OCI-LY1 (cell line): ENCODE measurements around the gene PLD2.

Experiments used
- EZH2 ChIP-seq: fragments of 200-600 bp; sonication (generic), shearing (Covaris generic); IDR thresholded peaks from 2 replicates; pipeline ENCODE4 v1.8.0; 2017; ENCODE audit warnings: borderline replicate concordance, mixed run types, mild to moderate bottlenecking, antibody characterized with exemption, low read length, moderate library complexity, mixed read lengths
- TF ChIP-seq, protein P1 (sequence below): fragments of 200-600 bp; sonication (generic), shearing (Covaris generic); IDR thresholded peaks from 2 replicates; pipeline ENCODE4 v1.5.1; 2017; ENCODE audit warnings: mild to moderate bottlenecking, antibody characterized with exemption, low read length, moderate library complexity, mixed read lengths

- TF ChIP-seq, protein P1, sequence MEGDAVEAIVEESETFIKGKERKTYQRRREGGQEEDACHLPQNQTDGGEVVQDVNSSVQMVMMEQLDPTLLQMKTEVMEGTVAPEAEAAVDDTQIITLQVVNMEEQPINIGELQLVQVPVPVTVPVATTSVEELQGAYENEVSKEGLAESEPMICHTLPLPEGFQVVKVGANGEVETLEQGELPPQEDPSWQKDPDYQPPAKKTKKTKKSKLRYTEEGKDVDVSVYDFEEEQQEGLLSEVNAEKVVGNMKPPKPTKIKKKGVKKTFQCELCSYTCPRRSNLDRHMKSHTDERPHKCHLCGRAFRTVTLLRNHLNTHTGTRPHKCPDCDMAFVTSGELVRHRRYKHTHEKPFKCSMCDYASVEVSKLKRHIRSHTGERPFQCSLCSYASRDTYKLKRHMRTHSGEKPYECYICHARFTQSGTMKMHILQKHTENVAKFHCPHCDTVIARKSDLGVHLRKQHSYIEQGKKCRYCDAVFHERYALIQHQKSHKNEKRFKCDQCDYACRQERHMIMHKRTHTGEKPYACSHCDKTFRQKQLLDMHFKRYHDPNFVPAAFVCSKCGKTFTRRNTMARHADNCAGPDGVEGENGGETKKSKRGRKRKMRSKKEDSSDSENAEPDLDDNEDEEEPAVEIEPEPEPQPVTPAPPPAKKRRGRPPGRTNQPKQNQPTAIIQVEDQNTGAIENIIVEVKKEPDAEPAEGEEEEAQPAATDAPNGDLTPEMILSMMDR, result no peak
- TF ChIP-seq EZH2, result no peak
These were observed 33.3 kb downstream of the PLD2 start for GRCh38 chr17:4839965-4840892.
